Measurements from ENCODE around the gene DSCAM.

DNA sequence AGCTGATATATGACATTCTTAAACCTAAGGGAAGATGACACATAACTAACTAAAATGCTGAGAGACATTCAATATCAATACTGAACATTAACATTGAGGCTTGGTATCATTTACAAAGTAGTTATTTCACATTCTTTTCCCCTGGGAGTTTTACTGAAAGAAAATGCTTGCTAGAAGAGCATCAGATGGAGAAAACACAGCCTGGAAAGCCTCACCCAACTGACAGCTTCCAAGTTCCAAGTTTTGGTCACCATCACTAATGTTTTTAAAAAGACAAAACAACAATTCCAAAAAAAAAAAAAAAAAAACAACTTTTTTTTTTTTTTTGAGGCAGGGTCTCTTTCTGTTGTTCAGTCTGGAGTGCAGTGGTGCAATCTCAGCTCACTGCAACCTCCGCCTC is 80.6 kb downstream of the DSCAM start:
- TF ChIP-seq EZH2phosphoT487 (conservative IDR thresholded peaks at IDR 0.05; ENCODE audit: low read length) = no peak
- TF ChIP-seq, protein P1, sequence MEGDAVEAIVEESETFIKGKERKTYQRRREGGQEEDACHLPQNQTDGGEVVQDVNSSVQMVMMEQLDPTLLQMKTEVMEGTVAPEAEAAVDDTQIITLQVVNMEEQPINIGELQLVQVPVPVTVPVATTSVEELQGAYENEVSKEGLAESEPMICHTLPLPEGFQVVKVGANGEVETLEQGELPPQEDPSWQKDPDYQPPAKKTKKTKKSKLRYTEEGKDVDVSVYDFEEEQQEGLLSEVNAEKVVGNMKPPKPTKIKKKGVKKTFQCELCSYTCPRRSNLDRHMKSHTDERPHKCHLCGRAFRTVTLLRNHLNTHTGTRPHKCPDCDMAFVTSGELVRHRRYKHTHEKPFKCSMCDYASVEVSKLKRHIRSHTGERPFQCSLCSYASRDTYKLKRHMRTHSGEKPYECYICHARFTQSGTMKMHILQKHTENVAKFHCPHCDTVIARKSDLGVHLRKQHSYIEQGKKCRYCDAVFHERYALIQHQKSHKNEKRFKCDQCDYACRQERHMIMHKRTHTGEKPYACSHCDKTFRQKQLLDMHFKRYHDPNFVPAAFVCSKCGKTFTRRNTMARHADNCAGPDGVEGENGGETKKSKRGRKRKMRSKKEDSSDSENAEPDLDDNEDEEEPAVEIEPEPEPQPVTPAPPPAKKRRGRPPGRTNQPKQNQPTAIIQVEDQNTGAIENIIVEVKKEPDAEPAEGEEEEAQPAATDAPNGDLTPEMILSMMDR (IDR thresholded peaks at IDR 0.05; ENCODE audit: insufficient read depth, low read length, poor library complexity, severe bottlenecking) = no peak

Data from SU-DHL-6 (cell line).